B cell (primary cell): ENCODE measurements around the gene TIMMDC1. TPM values are rescaled to one million over a fixed set of nuclear protein-coding genes. Genes with fewer than 3 reads are reported as not detected.

Experiments
- ATAC-seq: fragments of 200-7000 bp; cut with Tn5 transposase; one replicate; pipeline ENCODE4 v1.10.0; 2021; ENCODE audit warnings: low read depth, mild to moderate bottlenecking, moderate number of reproducible peaks, moderate library complexity
- CTCF ChIA-PET: fragments of 350-600 bp; sonication (Branson Sonifier 250); formaldehyde crosslinking; loops from one replicate; lab custom pipeline; 2021; ENCODE audit warnings: antibody characterized with exemption, inconsistent platforms; lab: Charles Lee
- POLR2A ChIA-PET: fragments of 350-600 bp; sonication (Branson Sonifier 250); formaldehyde crosslinking; loops from one replicate; lab custom pipeline; 2021; ENCODE audit warnings: antibody characterized with exemption; lab: Charles Lee
- DNase-seq: peaks from one replicate; pipeline ENCODE4 v3.0.0; 2013
- H2AFZ ChIP-seq: 2 replicates; pipeline ENCODE4 v1.6.1; 2012; ENCODE audit warnings: mild to moderate bottlenecking, low read depth, low read length; ENCODE audit not compliant: insufficient read depth, poor library complexity, severe bottlenecking
- H3K27ac ChIP-seq, 2 donors: 1 replicate in 1 of 2; 2 replicates in 1 of 2; pipeline ENCODE4 v1.5.1; 2012 to 2013; ENCODE audit warnings: low read length in 2 of 2, mild to moderate bottlenecking in 2 of 2, moderate library complexity in 1 of 2
- H3K27me3 ChIP-seq, 4 experiments: fragments of 200-600 bp in 1 of 4; sonication (generic) in 1 of 4; replicated peaks in 1 of 4; 1 replicate in 2 of 4; 2 replicates in 2 of 4; pipeline versions ENCODE4 v1.6.1 to v1.7.0; 2013 to 2016; ENCODE audit warnings: low read length in 3 of 4, mild to moderate bottlenecking in 2 of 4, mixed read lengths in 1 of 4, moderate library complexity in 1 of 4; ENCODE audit not compliant: insufficient read depth in 4 of 4, control insufficient read depth in 3 of 4; ENCODE audit errors: control extremely low read depth in 1 of 4
- H3K36me3 ChIP-seq, 2 experiments: replicated peaks in 1 of 2; 1 replicate in 1 of 2; 2 replicates in 1 of 2; pipeline versions ENCODE4 v1.6.1 to v1.7.1; 2013; ENCODE audit warnings: low read length in 1 of 2; ENCODE audit not compliant: insufficient read depth in 2 of 2, control insufficient read depth in 1 of 2; ENCODE audit errors: control extremely low read depth in 1 of 2, extremely low read depth in 1 of 2
- H3K4me1 ChIP-seq, 2 donors: fragments of 200-600 bp in 1 of 2; sonication (generic) in 1 of 2; 1 replicate in 1 of 2; 2 replicates in 1 of 2; pipeline versions ENCODE4 v1.5.1 to v1.6.1; 2013 to 2017; ENCODE audit warnings: low read length in 2 of 2; ENCODE audit not compliant: control insufficient read depth in 2 of 2, insufficient read depth in 2 of 2
- H3K4me2 ChIP-seq: replicated peaks from 2 replicates; pipeline ENCODE3; 2012; ENCODE audit warnings: mild to moderate bottlenecking, low read depth, low read length; ENCODE audit not compliant: poor library complexity, severe bottlenecking
- H3K4me3 ChIP-seq, 5 experiments: fragments of 200-600 bp in 1 of 5; sonication (generic) in 1 of 5; 1 replicate in 3 of 5; 2 replicates in 2 of 5; pipeline versions ENCODE4 v1.5.1 to v1.7.0; 2011 to 2016; ENCODE audit warnings: low read length in 4 of 5, mild to moderate bottlenecking in 4 of 5, low read depth in 2 of 5, control low read depth in 1 of 5, moderate library complexity in 1 of 5; ENCODE audit not compliant: insufficient read depth in 1 of 5; ENCODE audit errors: control extremely low read depth in 1 of 5, extremely low read depth in 1 of 5
- H3K79me2 ChIP-seq: fragments of 200-600 bp; sonication (generic); one replicate; pipeline ENCODE4 v1.6.0; 2016; ENCODE audit warnings: low read length; ENCODE audit not compliant: control insufficient read depth, insufficient read depth
- H3K9ac ChIP-seq: fragments of 200-600 bp; sonication (generic); 2 replicates; pipeline ENCODE4 v1.6.1; 2017; ENCODE audit warnings: mild to moderate bottlenecking, low read length, moderate library complexity
- H3K9me3 ChIP-seq, 3 donors: one replicate each; pipeline versions ENCODE4 v1.6.1 to v1.7.1; 2013; ENCODE audit warnings: low read length in 2 of 3; ENCODE audit not compliant: control insufficient read depth in 2 of 3, insufficient read depth in 1 of 3; ENCODE audit errors: control extremely low read depth in 1 of 3
- H4K20me1 ChIP-seq: 2 replicates; pipeline ENCODE4 v1.6.0; 2012; ENCODE audit warnings: mild to moderate bottlenecking, low read length; ENCODE audit not compliant: insufficient read depth, control insufficient read depth, poor library complexity, severe bottlenecking
- H3K27ac Mint-ChIP-seq: one replicate; pipeline ENCODE4 v1.8.0; 2021; ENCODE audit warnings: mixed read lengths
- H3K27me3 Mint-ChIP-seq: one replicate; pipeline ENCODE4 v1.8.0; 2021; ENCODE audit warnings: mixed read lengths
- H3K4me1 Mint-ChIP-seq: one replicate; pipeline ENCODE4 v1.8.0; 2021; ENCODE audit warnings: mixed read lengths
- H3K4me3 Mint-ChIP-seq: one replicate; pipeline ENCODE4 v1.8.0; 2021; ENCODE audit warnings: mixed read lengths
- H3K9me3 Mint-ChIP-seq: one replicate; pipeline ENCODE4 v1.8.0; 2022; ENCODE audit warnings: mixed read lengths; ENCODE audit not compliant: insufficient read depth
- CTCF ChIP-seq: fragments of 200-600 bp; IDR thresholded peaks from one replicate; pipeline ENCODE4 v1.8.0; 2022; ENCODE audit warnings: antibody characterized with exemption, mild to moderate bottlenecking
- EZH2 ChIP-seq: IDR thresholded peaks from 2 replicates; pipeline ENCODE4 v1.6.1; 2012; ENCODE audit warnings: borderline replicate concordance, low read depth, mild to moderate bottlenecking, moderate library complexity, low read length; ENCODE audit not compliant: insufficient read depth, poor library complexity, severe bottlenecking
- WGBS: methylation state at CpG from one replicate; pipeline ENCODE4 v1.1.5; 2013; ENCODE audit warnings: missing lambda C conversion rate; ENCODE audit not compliant: insufficient coverage; 5-methylcytosine and 5-hydroxymethylcytosine counted together
- intact Hi-C: fragments of 100-400 bp; cut with micrococcal nuclease; formaldehyde crosslinking; loops from one replicate; pipeline ENCODE4 v1.10.0; 2022
- polyA plus RNA-seq: library from polyadenylated mRNA; depleted of rRNA; stranded (reverse); fragments of >200 nt; gene quantifications from 2 replicates; pipeline ENCODE4 v1.2.3, GENCODE V29; 2012
- total RNA-seq, 2 donors: library from RNA; stranded (reverse); fragments of 120-200 nt in 1 of 2; gene quantifications; 1 replicate in 1 of 2; 2 replicates in 1 of 2; pipeline versions ENCODE4 v1.2.3 to v1.2.4, GENCODE V29; 2013 to 2022

TIMMDC1 gene
- total and polyA plus RNA-seq, 2 donors (not counting 1 experiment from before 2014, with no cell fraction given) = 50.5 to 58.5 TPM

DNA sequence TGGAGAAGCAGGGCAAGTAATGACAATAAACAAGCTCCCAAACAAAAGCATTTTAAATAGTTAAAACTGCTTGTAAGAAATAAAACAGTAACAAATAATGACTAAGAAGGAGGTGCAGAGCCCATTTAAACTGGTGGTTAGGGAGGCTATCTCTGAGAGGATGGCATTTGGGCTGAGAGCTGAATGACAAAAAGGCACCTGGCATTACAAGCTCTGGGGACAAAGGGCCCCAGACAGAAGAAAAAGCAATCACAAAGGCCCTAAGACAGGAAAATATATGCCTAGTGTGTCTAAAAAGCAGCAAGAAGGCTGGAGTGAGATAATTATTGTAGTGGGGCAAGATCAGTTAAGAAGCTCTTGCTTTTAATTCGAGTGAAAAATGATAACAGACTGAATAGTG, 44.5 kb upstream of the TIMMDC1 start:
- Histone ChIP-seq H3K4me3 (no peak overlapping the region), H4K20me1 (no peaks in the 10 kb centered on the region), H3K4me2 (no peak overlapping the region), H3K36me3 (peaks cover 11 to 72% of the 10 kb centered on the region in 2 experiments), H2AFZ (no peak overlapping the region), H3K9ac (no peak overlapping the region), H3K79me2 (no peaks in the 10 kb centered on the region), H3K27ac (no peak overlapping the region), H3K4me1 (no peaks in the 10 kb centered on the region), H3K9me3 (no peaks in the 10 kb centered on the region), H3K27me3 (no peaks in the 10 kb centered on the region)
- Mint-ChIP-seq H3K4me3 (no peak overlapping the region), H3K27me3 (no peaks in the 10 kb centered on the region), H3K4me1 (peaks cover 7% of the 10 kb centered on the region), H3K9me3 (no peaks in the 10 kb centered on the region), H3K27ac (no peak overlapping the region)
- TF ChIP-seq CTCF = no peak
- no peak for TF ChIP-seq EZH2
- DNase-seq (no peak), ATAC-seq (no peak)
- no CpG with 5 or more reads among the region's 1 CpG for WGBS
- ChIA-PET CTCF (interaction anchor here (1.7 kb wide), 1 partner anchor 227 kb away, joined by 3 read pairs; no protein-coding TSS in a partner anchor), POLR2A (no interaction called here)
- intact Hi-C loops = no loop called here

GRCh38 chr3:119456469-119456868, 41.9 kb upstream of the TIMMDC1 start:
- H3K4me3 Mint-ChIP-seq = no peak overlapping the region
- no peak overlapping the region for H3K27ac Mint-ChIP-seq
- TF ChIP-seq CTCF (no peak), EZH2 (no peak)
- Histone ChIP-seq H3K79me2 (peaks cover 12% of the 10 kb centered on the region), H3K27ac (no peak overlapping the region), H3K4me2 (no peak overlapping the region), H4K20me1 (no peaks in the 10 kb centered on the region), H3K9me3 (no peaks in the 10 kb centered on the region), H3K27me3 (no peaks in the 10 kb centered on the region), H3K9ac (no peak overlapping the region), H3K4me1 (no peaks in the 10 kb centered on the region), H2AFZ (no peak overlapping the region), H3K36me3 (peaks cover 12 to 80% of the 10 kb centered on the region in 2 experiments), H3K4me3 (no peak overlapping the region)
- no peaks in the 10 kb centered on the region for H3K27me3 Mint-ChIP-seq
- ATAC-seq (no peak), DNase-seq (no peak)
- ChIA-PET POLR2A (no interaction called here), CTCF (no interaction called here)
- no CpG with 5 or more reads among the region's 1 CpG for WGBS
- intact Hi-C loops = no loop called here
- H3K9me3 Mint-ChIP-seq = no peaks in the 10 kb centered on the region
- peaks cover 14% of the 10 kb centered on the region for H3K4me1 Mint-ChIP-seq
